ENCODE measurements around the gene PTEN.

- TF ChIP-seq CTCF (IDR thresholded peaks at IDR 0.05; ENCODE audit: low read length): no peak
- TF ChIP-seq EZH2 (optimal IDR thresholded peaks at IDR 0.05; ENCODE audit: low read depth, low read length): no peak
- no peak for TF ChIP-seq EZH2phosphoT487 (IDR thresholded peaks at IDR 0.05; ENCODE audit: low read length)
These were observed at the start of gene PTEN, which contains the start of gene KLLN for GRCh38 chr10:87863053-87863943.
